Left colon (tissue), 2 donors: ENCODE measurements around the gene CHST1. TPM values are rescaled to one million over a fixed set of nuclear protein-coding genes. Genes with fewer than 3 reads are reported as not detected.

Source experiments
- ATAC-seq: fragments of 200-7000 bp; cut with Tn5 transposase; one replicate; pipeline ENCODE4 v1.9.1; 2020; ENCODE audit warnings: mild to moderate bottlenecking, moderate library complexity
- DNase-seq, 2 donors: peaks; one replicate each; pipeline ENCODE4 v3.0.0-alpha.2; 2020
- intact Hi-C, 2 donors: fragments of 100-400 bp; cut with DNase I in 1 of 2; cut with micrococcal nuclease in 1 of 2; formaldehyde crosslinking; loops; one replicate each; pipeline versions ENCODE4 v1.11.2 to v1.14.0; 2022; cut with DNase I, micrococcal nuclease
- total RNA-seq, 2 donors: library from RNA; stranded (reverse); fragmentation: NEBNext Ultra II Directional; extraction: Animal tissue kit (Norgen Biotek cat#: 25700); gene quantifications; one replicate each; pipeline ENCODE4 v1.2.1, GENCODE V29; 2021
- donor health status: DM: no; HTN: no; CAD: no.
- donor health status: DM: yes; HTN: yes; CAD: no.

The CHST1 gene
- total RNA-seq, 2 donors from 2014 or later, result 0.40 to 1.4 TPM

GRCh38 chr11:45677770-45678512 is 12.5 kb upstream of the CHST1 start:
- intact Hi-C loops, result no loop called here
- ATAC-seq, result no peak
- DNase-seq, result no peak

GRCh38 chr11:45676522-45677095 is 11.2 kb upstream of the CHST1 start:
- ATAC-seq (no peak), DNase-seq (no peak)
- intact Hi-C loops, result no loop called here

- intact Hi-C loops, result no loop called here
- DNase-seq (no peak), ATAC-seq (no peak)
These were observed 10.2 kb upstream of the CHST1 start for GRCh38 chr11:45675646-45676045.

- ATAC-seq, result no peak
- DNase-seq, result no peak
- intact Hi-C loops, result no loop called here
These were observed 9.2 kb upstream of the CHST1 start for GRCh38 chr11:45674481-45675190.

GRCh38 chr11:45673441-45673840 is 8.0 kb upstream of the CHST1 start:
- intact Hi-C loops, result no loop called here
- no peak for ATAC-seq
- DNase-seq, result no peak

GRCh38 chr11:45672593-45672992 is 7.2 kb upstream of the CHST1 start:
- intact Hi-C loops, result no loop called here
- DNase-seq (no peak), ATAC-seq (no peak)

GRCh38 chr11:45671246-45672171 is 6.1 kb upstream of the CHST1 start:
- intact Hi-C loops, result no loop called here
- no peak for ATAC-seq
- DNase-seq, result no peak

- DNase-seq (no peak), ATAC-seq (no peak)
- intact Hi-C loops, result no loop called here
These were observed 5.1 kb upstream of the CHST1 start for GRCh38 chr11:45670386-45671135.

- intact Hi-C loops, result no loop called here
- DNase-seq (no peak), ATAC-seq (no peak)
These were observed 4.5 kb upstream of the CHST1 start for GRCh38 chr11:45669956-45670355.

GRCh38 chr11:45669146-45669545 is 3.7 kb upstream of the CHST1 start:
- intact Hi-C loops, result no loop called here
- ATAC-seq (no peak), DNase-seq (no peak)

GRCh38 chr11:45667929-45668680 is 2.7 kb upstream of the CHST1 start:
- ATAC-seq, result no peak
- no peak for DNase-seq
- intact Hi-C loops, result no loop called here

- no peak for DNase-seq
- no peak for ATAC-seq
- intact Hi-C loops, result no loop called here
These were observed 1.5 kb upstream of the CHST1 start for GRCh38 chr11:45666648-45667642.

GRCh38 chr11:45665933-45666647 is 668 bp upstream of the CHST1 start:
- intact Hi-C loops, result no loop called here
- ATAC-seq (no peak), DNase-seq (no peak)

- no peak for ATAC-seq
- intact Hi-C loops, result no loop called here
These were observed 831 bp downstream of the CHST1 start for GRCh38 chr11:45664376-45665205.

More at GRCh38 chr11:45664376-45665205, 831 bp downstream of the CHST1 start:
- no peak for DNase-seq
